GM19043 (cell line): ENCODE results near the gene COBL.

Experiments
- ATAC-seq: cut with Tn5 transposase; IDR thresholded peaks from one replicate; pipeline ENCODE4 v1.9.1; 2021; ENCODE audit warnings: low read depth; ENCODE audit not compliant: unreplicated experiment

The COBL gene

GRCh38 chr7:51308696-51309095 is 7.9 kb downstream of the COBL start:
- ATAC-seq = no peak

GRCh38 chr7:51308265-51308664 is 8.3 kb downstream of the COBL start:
- no peak for ATAC-seq

GRCh38 chr7:51307651-51308210 is 8.9 kb downstream of the COBL start:
- no peak for ATAC-seq

- ATAC-seq = no peak
Observed at GRCh38 chr7:51306761-51307160, 9.8 kb downstream of the COBL start.

GRCh38 chr7:51304729-51305128 is 11.9 kb downstream of the COBL start:
- ATAC-seq = no peak

- no peak for ATAC-seq
Observed at GRCh38 chr7:51303142-51303525, 13.5 kb downstream of the COBL start.

- ATAC-seq = no peak
Observed at GRCh38 chr7:51301806-51302205, 14.8 kb downstream of the COBL start.

- ATAC-seq = no peak
Observed at GRCh38 chr7:51300762-51301674, 15.6 kb downstream of the COBL start.

- no peak for ATAC-seq
Observed at GRCh38 chr7:51299391-51300133, 17.0 kb downstream of the COBL start.

GRCh38 chr7:51298912-51299311 is 17.7 kb downstream of the COBL start:
- ATAC-seq = no peak

- no peak for ATAC-seq
Observed at GRCh38 chr7:51297986-51298385, 18.6 kb downstream of the COBL start.

GRCh38 chr7:51295440-51296245 is 21.0 kb downstream of the COBL start:
- ATAC-seq = no peak

GRCh38 chr7:51292596-51292995 is 24.0 kb downstream of the COBL start:
- no peak for ATAC-seq

GRCh38 chr7:51290702-51291540 is 25.7 kb downstream of the COBL start:
- no peak for ATAC-seq

GRCh38 chr7:51290304-51290637 is 26.3 kb downstream of the COBL start:
- no peak for ATAC-seq

- no peak for ATAC-seq
Observed at GRCh38 chr7:51289623-51290303, 26.8 kb downstream of the COBL start.

- no peak for ATAC-seq
Observed at GRCh38 chr7:51288896-51289622, 27.6 kb downstream of the COBL start.

- ATAC-seq = no peak
Observed at GRCh38 chr7:51286401-51286800, 30.2 kb downstream of the COBL start.

GRCh38 chr7:51280156-51280555 is 36.5 kb downstream of the COBL start:
- no peak for ATAC-seq
